Measurements from ENCODE around the gene HJURP. TPM values are rescaled to one million over a fixed set of nuclear protein-coding genes. Genes with fewer than 3 reads are reported as not detected.

HJURP gene
- polyA plus RNA-seq, 1 experiment, result 12.2 TPM

GRCh38 chr2:233798335-233799086 lies 55.8 kb downstream of the HJURP start:
- CTCF ChIA-PET, result no interaction called here
- peaks cover 3% of the 10 kb centered on the region; the same call in 1 of the 2 replicates for H3K9me3 ChIP-seq (ENCODE audit: control insufficient read depth, insufficient read depth, low read length)
- POLR2A ChIA-PET, result no interaction called here
- DNase-seq (ENCODE audit: low read depth, low spot score), result no peak
- H3K27ac ChIP-seq (ENCODE audit: low read depth, low read length), result no peak overlapping the region
- no peak overlapping the region for H3K4me3 ChIP-seq (ENCODE audit: low read depth, low read length)
- no peak for TF ChIP-seq CTCF (IDR thresholded peaks at IDR 0.05; ENCODE audit: low read depth, low read length)
- H3K27me3 ChIP-seq (ENCODE audit: control insufficient read depth, insufficient read depth, low read length), result peaks cover 7% of the 10 kb centered on the region

GRCh38 chr2:233796254-233796653 lies 58.1 kb downstream of the HJURP start:
- no peak for TF ChIP-seq CTCF (IDR thresholded peaks at IDR 0.05; ENCODE audit: low read depth, low read length)
- POLR2A ChIA-PET, result no interaction called here

GRCh38 chr2:233795735-233796171 lies 58.6 kb downstream of the HJURP start:
- H3K9me3 ChIP-seq (ENCODE audit: control insufficient read depth, insufficient read depth, low read length), result peaks cover 5% of the 10 kb centered on the region; the same call in 1 of the 2 replicates
- POLR2A ChIA-PET, result no interaction called here
- peaks cover 13% of the 10 kb centered on the region for H3K27me3 ChIP-seq (ENCODE audit: control insufficient read depth, insufficient read depth, low read length)
- no peak for DNase-seq (ENCODE audit: low read depth, low spot score)
- no peak for TF ChIP-seq CTCF (IDR thresholded peaks at IDR 0.05; ENCODE audit: low read depth, low read length)
- H3K4me3 ChIP-seq (ENCODE audit: low read depth, low read length), result no peak overlapping the region
- no peak overlapping the region for H3K27ac ChIP-seq (ENCODE audit: low read depth, low read length)
- CTCF ChIA-PET, result no interaction called here

More at GRCh38 chr2:233796254-233796653, 58.1 kb downstream of the HJURP start:
- DNase-seq (ENCODE audit: low read depth, low spot score), result no peak
- no peak overlapping the region for H3K27ac ChIP-seq (ENCODE audit: low read depth, low read length)
- H3K4me3 ChIP-seq (ENCODE audit: low read depth, low read length), result no peak overlapping the region
- H3K9me3 ChIP-seq (ENCODE audit: control insufficient read depth, insufficient read depth, low read length), result peaks cover 5% of the 10 kb centered on the region; the same call in 1 of the 2 replicates
- H3K27me3 ChIP-seq (ENCODE audit: control insufficient read depth, insufficient read depth, low read length), result peaks cover 10% of the 10 kb centered on the region
- CTCF ChIA-PET, result no interaction called here

- Histone ChIP-seq H3K9me3 (ENCODE audit: control insufficient read depth, insufficient read depth, low read length) (peaks cover 5% of the 10 kb centered on the region; the same call in 1 of the 2 replicates), H3K27ac (ENCODE audit: low read depth, low read length) (no peak overlapping the region), H3K4me3 (ENCODE audit: low read depth, low read length) (no peak overlapping the region), H3K27me3 (ENCODE audit: control insufficient read depth, insufficient read depth, low read length) (peaks cover 13% of the 10 kb centered on the region)
- ChIA-PET CTCF (no interaction called here), POLR2A (no interaction called here)
- TF ChIP-seq CTCF (IDR thresholded peaks at IDR 0.05; ENCODE audit: low read depth, low read length), result no peak
- DNase-seq (ENCODE audit: low read depth, low spot score), result no peak
Observed at GRCh38 chr2:233794128-233794658, 60.1 kb downstream of the HJURP start.

- ChIA-PET POLR2A (no interaction called here), CTCF (no interaction called here)
- no peak for DNase-seq (ENCODE audit: low read depth, low spot score)
- no peak for TF ChIP-seq CTCF (IDR thresholded peaks at IDR 0.05; ENCODE audit: low read depth, low read length)
- Histone ChIP-seq H3K4me3 (ENCODE audit: low read depth, low read length) (no peak overlapping the region), H3K27me3 (ENCODE audit: control insufficient read depth, insufficient read depth, low read length) (peaks cover 10% of the 10 kb centered on the region), H3K27ac (ENCODE audit: low read depth, low read length) (no peak overlapping the region), H3K9me3 (ENCODE audit: control insufficient read depth, insufficient read depth, low read length) (peaks cover 5% of the 10 kb centered on the region; the same call in 1 of the 2 replicates)
Observed at GRCh38 chr2:233793465-233794127, 60.7 kb downstream of the HJURP start.

All from AG04450 (cell line).